ENCODE data around the gene LTBP1.

The LTBP1 gene

GRCh38 chr2:33221046-33221784 lies 274.5 kb downstream of the LTBP1 start:
- no peak for DNase-seq (ENCODE audit: low read depth in 1 of 2, low spot score in 1 of 2)
- TF ChIP-seq REST (IDR thresholded peaks at IDR 0.05; ENCODE audit: insufficient replicate concordance, low read depth) (no peak), POLR2AphosphoS5 (IDR thresholded peaks at IDR 0.05; ENCODE audit: low read depth) (no peak), CTCF (IDR thresholded peaks at IDR 0.05; ENCODE audit: insufficient read depth, low read length) (no peak), SPI1 (IDR thresholded peaks at IDR 0.05; ENCODE audit: borderline replicate concordance, low read depth) (no peak), GABPA (IDR thresholded peaks at IDR 0.05; ENCODE audit: low read depth) (no peak)
- no peak overlapping the region for H3K4me3 ChIP-seq (replicated peaks; ENCODE audit: insufficient read depth, low read length)
- no peak overlapping the region for H3K27ac ChIP-seq (replicated peaks)
- peaks cover 3% of the 10 kb centered on the region for H3K27me3 ChIP-seq (ENCODE audit: insufficient read depth, poor library complexity, severe bottlenecking)

- DNase-seq (ENCODE audit: low read depth in 1 of 2, low spot score in 1 of 2), result no peak
- H3K27ac ChIP-seq (replicated peaks), result no peak overlapping the region
- no peak overlapping the region for H3K4me3 ChIP-seq (replicated peaks; ENCODE audit: insufficient read depth, low read length)
- TF ChIP-seq GABPA (IDR thresholded peaks at IDR 0.05; ENCODE audit: low read depth) (no peak), CTCF (IDR thresholded peaks at IDR 0.05; ENCODE audit: insufficient read depth, low read length) (no peak), SPI1 (IDR thresholded peaks at IDR 0.05; ENCODE audit: borderline replicate concordance, low read depth) (no peak), REST (IDR thresholded peaks at IDR 0.05; ENCODE audit: insufficient replicate concordance, low read depth) (no peak), POLR2AphosphoS5 (IDR thresholded peaks at IDR 0.05; ENCODE audit: low read depth) (no peak)
- peaks cover 3% of the 10 kb centered on the region for H3K27me3 ChIP-seq (ENCODE audit: insufficient read depth, poor library complexity, severe bottlenecking)
Measured at GRCh38 chr2:33222309-33222708, 275.6 kb downstream of the LTBP1 start.

GRCh38 chr2:33223856-33224255 lies 277.1 kb downstream of the LTBP1 start:
- H3K27ac ChIP-seq (replicated peaks), result no peak overlapping the region

More at GRCh38 chr2:33223856-33224255, 277.1 kb downstream of the LTBP1 start:
- Histone ChIP-seq H3K4me3 (replicated peaks; ENCODE audit: insufficient read depth, low read length) (no peak overlapping the region), H3K27me3 (ENCODE audit: insufficient read depth, poor library complexity, severe bottlenecking) (peaks cover 3% of the 10 kb centered on the region)
- no peak for DNase-seq (ENCODE audit: low read depth in 1 of 2, low spot score in 1 of 2)
- no peak for TF ChIP-seq GABPA (IDR thresholded peaks at IDR 0.05; ENCODE audit: low read depth)
- no peak for TF ChIP-seq REST (IDR thresholded peaks at IDR 0.05; ENCODE audit: insufficient replicate concordance, low read depth)
- no peak for TF ChIP-seq POLR2AphosphoS5 (IDR thresholded peaks at IDR 0.05; ENCODE audit: low read depth)
- TF ChIP-seq CTCF (IDR thresholded peaks at IDR 0.05; ENCODE audit: insufficient read depth, low read length), result no peak

Measured in HL-60 (cell line).